ENCODE results near the gene C6orf15.
A peak's percentile ranks its signal among the peaks of the same experiment; 100 is the strongest.

The C6orf15 gene

DNA sequence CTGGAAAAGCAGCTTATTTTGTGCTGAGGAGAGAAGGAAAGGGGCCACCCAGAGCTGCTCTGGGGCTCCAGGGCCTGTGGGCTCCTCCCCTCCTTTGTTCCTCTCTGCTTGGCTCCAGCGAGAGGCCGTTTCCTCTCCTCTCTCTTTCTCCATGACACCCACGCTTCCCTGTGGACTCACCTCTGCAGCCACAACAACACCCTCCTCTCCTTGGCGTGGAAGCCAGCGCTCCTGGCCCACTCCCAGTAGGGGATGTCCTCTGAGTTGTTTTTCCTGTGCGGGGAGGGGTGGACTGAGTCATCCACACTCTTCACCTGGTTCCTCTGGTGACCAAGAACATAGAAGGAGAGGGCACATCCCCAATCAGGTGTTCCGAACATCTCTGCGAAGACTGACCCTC, 12.8 kb upstream of the C6orf15 start:
- H3K27me3 ChIP-seq, result no peaks in the 10 kb centered on the region
- peak overlapping the region in 10 of 11 experiments; percentile 21 to 67 (median 38); a peak in 16 of 22 replicates for H3K4me2 ChIP-seq
- H3K4me1 ChIP-seq, result peaks cover 24 to 33% (median 27%) of the 10 kb centered on the region in 10 experiments; a peak in 19 of 20 replicates
- H4K20me1 ChIP-seq, result no peaks in the 10 kb centered on the region
- no peaks in the 10 kb centered on the region for H3K9me3 ChIP-seq (replicated peaks in 1 of 11)
- no peak overlapping the region for H3K9ac ChIP-seq
- no peak for TF ChIP-seq Cebpa-rat (IDR thresholded peaks at IDR 0.05)
- no peaks in the 10 kb centered on the region for H3K36me3 ChIP-seq
- no peak overlapping the region for H3K27ac ChIP-seq
- no peak overlapping the region for H3K4me3 ChIP-seq

DNA sequence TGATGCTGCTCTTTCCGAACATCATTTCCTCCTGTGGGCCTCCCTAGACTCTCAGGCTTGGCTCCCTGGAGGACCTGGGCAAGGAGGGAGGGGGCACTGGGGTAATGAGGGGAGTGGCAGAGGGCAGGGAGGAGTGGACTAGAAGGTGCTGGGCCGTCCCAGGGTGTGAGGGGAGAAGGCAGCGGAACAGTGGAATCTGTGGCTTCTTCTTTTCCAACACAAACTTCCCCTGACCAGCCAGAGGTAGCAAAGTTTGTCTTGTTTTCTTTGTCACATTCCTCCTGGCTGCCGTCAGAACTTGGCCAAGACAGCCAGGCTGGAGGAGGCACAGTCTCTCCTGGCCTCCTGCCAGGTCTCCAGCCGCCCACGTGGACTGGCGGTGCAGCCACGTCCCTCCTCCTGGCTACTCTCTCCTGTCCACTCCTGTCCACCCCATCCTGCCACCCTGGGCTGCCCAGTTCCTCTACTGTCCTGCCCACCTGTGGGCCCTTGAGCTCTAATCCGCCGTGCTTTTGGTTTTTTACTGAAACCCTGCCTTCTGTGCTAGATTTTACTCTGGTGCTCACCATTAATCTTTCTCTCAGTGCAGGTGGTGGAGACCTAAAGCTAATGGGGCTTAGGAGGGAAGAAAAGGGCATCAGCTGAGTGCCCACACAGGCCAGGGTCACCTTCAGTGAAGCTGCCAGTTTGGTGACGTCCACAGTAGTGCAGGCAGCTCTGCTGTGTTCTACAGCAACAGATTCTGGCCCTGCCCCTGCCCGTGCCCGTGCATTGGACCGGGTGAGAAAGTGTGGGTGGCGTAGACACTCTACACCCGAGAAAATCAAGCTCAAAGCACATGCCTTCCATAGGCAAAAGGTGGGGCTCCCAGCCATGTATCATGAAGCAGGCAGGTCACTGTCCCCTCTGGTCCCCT, 10.7 kb upstream of the C6orf15 start:
- Histone ChIP-seq H4K20me1 (no peaks in the 10 kb centered on the region), H3K27ac (0 out of 22 replicates have a peak overlapping the region, but pooled peaks of 1 of the 11 experiments have one; percentile 2), H3K36me3 (no peaks in the 10 kb centered on the region), H3K9ac (no peak overlapping the region), H3K4me2 (peak overlapping the region in 10 of 11 experiments; percentile 2 to 57 (median 44); a peak in 16 of 22 replicates), H3K4me1 (peaks cover 24 to 33% (median 27%) of the 10 kb centered on the region in 10 experiments; a peak in 19 of 20 replicates), H3K27me3 (no peaks in the 10 kb centered on the region), H3K9me3 (replicated peaks in 1 of 11) (no peaks in the 10 kb centered on the region), H3K4me3 (no peak overlapping the region)
- no peak for TF ChIP-seq Cebpa-rat (IDR thresholded peaks at IDR 0.05)

DNA sequence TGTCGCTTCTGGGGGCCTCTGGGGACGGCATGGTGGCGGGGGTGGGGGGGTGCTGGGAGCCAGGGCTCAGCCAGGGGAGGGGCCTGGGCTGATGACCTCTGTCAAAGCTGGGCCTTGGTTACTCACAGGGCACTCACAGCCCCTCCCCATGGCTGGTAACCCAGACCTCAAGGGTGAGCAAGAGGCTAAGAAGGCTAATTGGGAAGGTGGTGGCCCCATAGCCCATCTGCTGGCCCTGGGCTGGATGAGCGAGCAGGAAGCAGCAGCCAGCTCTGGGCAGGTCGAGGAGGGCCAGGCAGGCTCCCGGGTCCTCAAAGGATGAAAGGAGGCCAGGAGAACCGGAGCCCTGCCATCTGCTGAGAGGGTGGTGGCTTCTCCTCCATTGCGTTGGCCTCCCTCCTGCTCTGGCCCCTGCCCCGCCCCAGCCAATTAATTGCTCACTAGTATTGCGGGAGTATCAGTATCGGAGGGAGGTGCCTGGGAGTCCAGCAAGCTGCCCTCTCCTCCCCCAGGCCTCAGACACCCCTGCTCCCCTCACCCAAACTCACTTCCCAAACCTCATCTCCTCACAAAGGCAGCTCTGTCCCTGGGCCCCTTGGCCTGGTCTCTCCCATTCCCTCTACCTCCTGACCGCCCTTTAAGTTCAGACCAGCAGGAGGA, 8.9 kb upstream of the C6orf15 start:
- Histone ChIP-seq H3K9me3 (replicated peaks in 1 of 11) (no peaks in the 10 kb centered on the region), H3K36me3 (no peaks in the 10 kb centered on the region), H4K20me1 (no peaks in the 10 kb centered on the region), H3K27me3 (no peaks in the 10 kb centered on the region), H3K4me2 (0 out of 22 replicates have a peak overlapping the region, but pooled peaks of 1 of the 11 experiments have one; percentile 49), H3K4me1 (peaks cover 24 to 32% (median 27%) of the 10 kb centered on the region in 10 experiments; a peak in 19 of 20 replicates), H3K27ac (peak overlapping the region in 1 of 11 experiments; percentile 16; a peak in 1 of 22 replicates), H3K4me3 (no peak overlapping the region), H3K9ac (no peak overlapping the region)
- TF ChIP-seq Cebpa-rat (IDR thresholded peaks at IDR 0.05), result no peak

DNA sequence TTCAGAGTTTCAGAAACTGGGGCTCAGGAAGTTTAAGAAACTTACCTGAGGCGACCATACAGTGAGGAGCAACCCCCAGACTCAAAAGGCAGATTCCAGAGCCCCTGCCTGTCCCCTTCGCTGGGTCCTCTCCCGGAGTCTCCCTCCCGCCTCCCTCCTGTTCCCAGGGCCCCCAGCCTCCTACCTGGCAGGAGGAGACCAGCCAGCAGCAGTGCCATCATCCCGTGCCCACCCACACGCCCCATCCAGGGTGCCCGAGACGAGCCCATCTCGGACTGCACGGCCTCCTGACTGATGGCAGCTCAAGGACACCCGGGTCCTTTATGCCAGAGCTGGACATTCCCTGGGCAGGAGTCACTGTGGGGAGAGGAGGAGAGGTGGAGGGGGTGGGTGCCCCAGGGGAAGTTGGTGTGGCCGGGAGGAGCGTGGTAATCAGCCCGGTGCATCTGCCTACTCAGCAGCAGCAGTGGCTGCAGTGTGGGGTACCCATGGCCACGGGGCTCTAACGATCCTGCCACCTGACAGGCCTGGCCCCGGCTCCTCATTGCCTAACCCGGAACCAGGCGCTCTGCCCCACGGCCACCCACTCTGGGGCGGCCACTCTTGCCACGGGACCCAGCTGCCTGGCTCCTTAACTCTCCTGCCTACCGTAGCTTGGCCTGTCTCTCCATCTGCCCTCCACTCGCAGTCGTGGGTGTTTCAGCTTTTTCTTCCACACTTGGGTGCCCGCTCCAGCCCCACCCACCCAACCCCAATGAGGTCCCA, 8.0 kb upstream of the C6orf15 start, which contains the start of gene CDSN:
Gene CDSN, minus strand, starts transcription at position 296 of the 765 bp plus-strand sequence. Its CDS starts 27 bp downstream, at position 269.
- no peaks in the 10 kb centered on the region for H3K9me3 ChIP-seq (replicated peaks in 1 of 11)
- H3K36me3 ChIP-seq, result no peaks in the 10 kb centered on the region
- peak within 1 kb of the TSS in 1 of 11 experiments; percentile 16; a peak in 1 of 22 replicates for H3K27ac ChIP-seq
- H3K4me3 ChIP-seq, result no peak within 1 kb of the TSS
- H3K9ac ChIP-seq, result no peak within 1 kb of the TSS
- TF ChIP-seq Cebpa-rat (IDR thresholded peaks at IDR 0.05), result no peak
- H3K27me3 ChIP-seq, result no peaks in the 10 kb centered on the region
- H3K4me1 ChIP-seq, result peaks cover 20 to 28% (median 23%) of the 10 kb centered on the region in 10 experiments; a peak in 19 of 20 replicates
- no peak within 1 kb of the TSS for H3K4me2 ChIP-seq
- no peaks in the 10 kb centered on the region for H4K20me1 ChIP-seq

DNA sequence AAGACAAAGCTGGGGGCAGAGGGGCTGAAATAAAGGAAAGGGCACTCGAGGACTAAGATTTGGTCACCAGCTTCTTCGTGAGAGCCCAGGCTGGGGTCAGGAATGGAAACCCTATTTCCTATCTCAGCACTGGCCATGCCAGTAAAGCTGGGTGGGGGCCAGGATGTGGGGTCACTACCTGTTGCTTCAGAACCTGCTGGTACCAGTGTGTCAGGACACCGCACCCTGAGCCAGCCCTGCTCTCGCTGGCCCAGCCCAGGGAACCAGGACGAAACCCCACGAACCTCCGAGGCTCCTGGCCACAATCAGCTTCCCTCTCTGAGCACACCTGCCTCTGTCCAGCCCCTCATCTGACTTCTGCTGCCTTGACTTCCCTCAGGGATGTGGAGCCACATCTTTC, 5.8 kb upstream of the C6orf15 start:
- H3K27me3 ChIP-seq, result no peaks in the 10 kb centered on the region
- H3K9ac ChIP-seq, result no peak overlapping the region
- no peaks in the 10 kb centered on the region for H3K36me3 ChIP-seq
- H4K20me1 ChIP-seq, result no peaks in the 10 kb centered on the region
- H3K4me1 ChIP-seq, result peaks cover 13 to 29% (median 16%) of the 10 kb centered on the region in 10 experiments; a peak in 19 of 20 replicates
- no peak overlapping the region for H3K27ac ChIP-seq
- H3K4me2 ChIP-seq, result no peak overlapping the region
- TF ChIP-seq Cebpa-rat (IDR thresholded peaks at IDR 0.05), result no peak
- no peak overlapping the region for H3K4me3 ChIP-seq
- no peaks in the 10 kb centered on the region for H3K9me3 ChIP-seq (replicated peaks in 1 of 11)

DNA sequence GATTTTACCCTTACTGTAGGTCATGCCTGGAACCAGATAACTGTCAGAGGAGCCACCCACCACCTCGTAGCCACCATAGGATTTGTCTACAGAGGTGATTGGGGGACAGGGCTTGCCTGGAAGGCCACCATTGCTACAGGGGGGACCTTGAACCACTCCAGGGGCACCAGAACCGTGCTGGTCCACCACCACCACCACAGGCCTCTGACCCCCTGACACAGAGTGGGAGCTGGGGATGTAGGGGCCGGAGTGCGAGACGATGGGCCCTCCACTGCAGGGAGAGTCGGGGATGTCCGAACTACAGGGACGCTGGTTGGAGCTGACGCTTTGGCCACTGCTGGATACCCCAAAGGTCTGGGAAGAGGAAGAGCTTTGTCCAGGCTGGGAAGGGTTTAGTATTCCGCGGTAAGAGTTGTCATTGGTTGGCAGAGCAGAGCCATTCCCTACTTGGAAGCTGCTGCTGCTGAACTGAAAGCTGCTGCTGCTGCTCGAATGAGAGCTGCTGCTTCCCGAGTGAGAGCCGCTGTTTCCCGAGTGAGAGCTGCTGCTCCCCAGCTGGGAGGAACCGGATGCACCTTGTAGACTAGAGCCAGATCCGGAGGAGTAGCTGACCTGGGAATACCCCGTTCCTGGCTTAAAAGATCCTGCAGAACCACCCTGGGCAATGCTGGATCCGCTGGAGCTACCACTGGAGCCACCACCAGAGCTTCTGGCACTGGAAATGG, 4.4 kb upstream of the C6orf15 start:
- H3K4me2 ChIP-seq, result no peak overlapping the region
- H3K4me3 ChIP-seq, result no peak overlapping the region
- H3K9ac ChIP-seq, result no peak overlapping the region
- H3K4me1 ChIP-seq, result peaks cover under 1 to 18% (median 3%) of the 10 kb centered on the region in 10 experiments; a peak in 14 of 20 replicates
- no peak overlapping the region for H3K27ac ChIP-seq
- no peaks in the 10 kb centered on the region for H3K36me3 ChIP-seq
- no peak for TF ChIP-seq Cebpa-rat (IDR thresholded peaks at IDR 0.05)
- peaks cover 0 to under 1% (median 0%) of the 10 kb centered on the region in 11 experiments; a peak in 1 of 22 replicates for H4K20me1 ChIP-seq
- no peaks in the 10 kb centered on the region for H3K27me3 ChIP-seq
- no peaks in the 10 kb centered on the region for H3K9me3 ChIP-seq (replicated peaks in 1 of 11)

DNA sequence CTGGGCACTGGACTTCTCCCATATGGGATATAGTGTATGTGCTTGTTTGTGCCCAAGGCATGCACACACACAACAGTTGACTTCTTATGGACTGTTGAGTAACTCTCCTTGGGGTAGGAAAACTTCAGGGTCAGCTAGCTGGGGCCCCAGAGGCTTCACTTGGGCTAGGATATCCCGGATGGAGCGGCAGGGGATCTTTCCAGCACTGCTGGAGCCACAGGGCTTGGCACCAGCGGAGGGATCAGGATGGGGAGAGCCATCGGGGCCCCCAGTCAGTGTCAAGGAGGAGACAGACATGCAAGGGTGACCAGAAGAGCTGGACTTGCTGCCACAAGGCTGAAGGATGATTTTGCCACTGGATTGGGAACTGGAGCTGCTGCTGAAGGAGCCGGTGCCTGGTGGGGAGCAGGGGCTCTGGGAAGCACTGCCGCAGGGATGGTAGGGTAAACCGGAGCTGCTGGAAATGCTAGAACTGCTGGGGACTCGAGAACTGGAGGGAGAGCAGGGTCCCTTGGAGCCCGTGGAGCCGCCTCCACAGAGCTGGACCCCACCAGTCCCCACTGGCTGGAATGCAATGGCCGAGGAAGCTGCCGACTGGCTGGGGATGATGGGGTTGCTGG, 3.7 kb upstream of the C6orf15 start:
- Histone ChIP-seq H3K4me3 (no peak overlapping the region), H3K27me3 (no peaks in the 10 kb centered on the region), H3K9me3 (replicated peaks in 1 of 11) (no peaks in the 10 kb centered on the region), H3K36me3 (no peaks in the 10 kb centered on the region), H3K4me1 (peaks cover 0 to 18% (median 0%) of the 10 kb centered on the region in 10 experiments; a peak in 6 of 20 replicates), H3K4me2 (peak overlapping the region in 3 of 11 experiments; percentile 24 to 52 (median 31); a peak in 2 of 22 replicates), H4K20me1 (peaks cover 0 to 3% (median 0%) of the 10 kb centered on the region in 11 experiments; a peak in 1 of 22 replicates), H3K9ac (no peak overlapping the region), H3K27ac (no peak overlapping the region)
- TF ChIP-seq Cebpa-rat (IDR thresholded peaks at IDR 0.05), result no peak

All from BLaER1 treated with 17β-estradiol and CSF1 and Interleukin-3, amounts not matched to agents 10 nM and 100 nM (cell line).